Ecto neural progenitor cell (in vitro differentiated cells): Measurements from ENCODE around the gene PEBP1.
"Not testable (repeated sequence)": the region's sequence is repeated elsewhere in the genome, so short reads cannot be mapped to it uniquely, and the experiment has no call there.

Source experiments
- DNase-seq: peaks from one replicate; pipeline ENCODE4 v3.0.0-alpha.2; 2018; ENCODE audit warnings: low spot score

Gene PEBP1

DNA sequence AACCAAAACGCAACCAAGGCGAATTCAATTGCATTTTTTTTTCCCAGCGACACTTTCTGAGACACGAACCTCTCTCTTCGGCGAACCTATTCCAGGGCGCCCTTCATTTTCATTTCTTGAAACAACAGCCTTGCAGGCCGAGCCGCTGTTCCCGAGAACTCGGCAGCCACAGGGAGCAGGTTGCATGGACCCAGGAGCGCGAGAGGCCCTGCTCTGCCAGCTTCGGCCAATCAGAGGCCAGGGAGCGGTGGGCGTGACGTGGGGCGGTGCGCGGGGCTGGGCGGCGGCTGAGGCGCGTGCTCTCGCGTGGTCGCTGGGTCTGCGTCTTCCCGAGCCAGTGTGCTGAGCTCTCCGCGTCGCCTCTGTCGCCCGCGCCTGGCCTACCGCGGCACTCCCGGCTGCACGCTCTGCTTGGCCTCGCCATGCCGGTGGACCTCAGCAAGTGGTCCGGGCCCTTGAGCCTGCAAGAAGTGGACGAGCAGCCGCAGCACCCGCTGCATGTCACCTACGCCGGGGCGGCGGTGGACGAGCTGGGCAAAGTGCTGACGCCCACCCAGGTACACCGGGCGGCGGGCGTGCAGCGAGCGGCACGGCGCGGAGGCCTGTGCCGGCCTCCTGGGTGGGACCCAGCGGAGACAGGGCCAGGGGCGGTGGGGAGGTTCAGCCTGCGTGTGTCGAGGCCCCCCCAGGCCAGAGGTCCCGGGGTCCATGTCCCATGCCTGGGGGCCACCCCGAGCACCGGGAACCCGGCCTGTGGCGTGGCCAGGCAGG, at the start of gene PEBP1:
Gene PEBP1, plus strand, starts transcription at position 337 of the 771 bp plus-strand sequence. Its CDS starts 86 bp downstream, at position 423.
- DNase-seq = peak; percentile 97

DNA sequence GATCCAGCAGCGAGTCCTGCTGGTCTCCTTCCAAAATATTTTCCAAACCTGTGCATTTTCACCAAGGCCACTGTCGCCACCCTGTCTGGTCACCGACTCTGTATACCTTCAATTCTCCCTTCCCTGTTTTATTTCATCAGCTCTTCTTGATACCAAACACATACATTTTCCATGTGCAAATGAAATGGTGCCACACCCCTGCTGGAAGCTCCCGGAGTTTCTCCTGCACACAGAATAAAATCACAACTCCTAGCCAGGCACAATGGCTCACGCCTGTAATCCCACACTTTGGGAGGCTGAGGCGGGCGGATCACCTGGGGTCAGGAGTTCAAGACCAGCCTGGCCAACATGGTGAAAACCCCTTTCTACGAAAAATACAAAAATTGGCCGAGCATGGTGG, 46.1 kb upstream of the PEBP1 start:
- no peak for DNase-seq

DNA sequence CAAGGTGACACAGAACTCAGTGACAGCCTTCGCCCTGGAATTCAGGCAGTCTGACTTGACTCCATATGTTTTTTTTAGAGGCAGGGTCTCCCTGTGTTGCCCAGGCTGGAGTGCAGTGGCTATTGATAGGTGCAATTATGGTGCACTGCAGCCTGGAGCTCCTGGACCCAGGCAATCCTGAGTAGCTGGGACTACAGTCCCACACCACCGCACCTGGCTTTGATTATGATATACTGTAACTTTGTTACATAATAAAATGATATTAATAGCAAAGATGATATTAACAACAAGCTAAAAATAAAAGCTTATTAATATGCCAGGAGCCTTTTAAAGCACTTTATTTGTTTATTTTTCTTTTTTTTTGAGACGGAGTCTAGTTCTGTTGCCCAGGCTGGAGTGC, 41.9 kb upstream of the PEBP1 start:
- no peak for DNase-seq

DNA sequence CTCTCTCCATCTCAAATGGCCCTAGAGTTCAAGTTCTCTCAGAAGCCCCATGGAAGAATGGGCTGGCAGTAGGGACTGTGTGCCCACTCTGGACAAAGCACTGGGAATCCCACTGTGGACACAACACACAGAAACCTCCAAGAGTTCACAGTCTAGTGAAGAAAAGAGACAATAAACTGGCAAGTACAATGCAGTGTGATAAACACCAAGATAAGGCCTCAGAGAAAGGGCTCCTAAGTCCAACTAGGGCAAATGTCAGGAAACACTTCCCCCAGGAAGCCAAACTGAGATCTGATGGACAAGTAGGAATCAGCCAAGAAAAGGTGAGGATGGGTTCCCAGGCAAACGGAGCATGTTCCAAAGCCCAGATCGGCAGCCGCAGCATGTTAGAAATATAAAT, 37.5 kb upstream of the PEBP1 start:
- no peak for DNase-seq

DNA sequence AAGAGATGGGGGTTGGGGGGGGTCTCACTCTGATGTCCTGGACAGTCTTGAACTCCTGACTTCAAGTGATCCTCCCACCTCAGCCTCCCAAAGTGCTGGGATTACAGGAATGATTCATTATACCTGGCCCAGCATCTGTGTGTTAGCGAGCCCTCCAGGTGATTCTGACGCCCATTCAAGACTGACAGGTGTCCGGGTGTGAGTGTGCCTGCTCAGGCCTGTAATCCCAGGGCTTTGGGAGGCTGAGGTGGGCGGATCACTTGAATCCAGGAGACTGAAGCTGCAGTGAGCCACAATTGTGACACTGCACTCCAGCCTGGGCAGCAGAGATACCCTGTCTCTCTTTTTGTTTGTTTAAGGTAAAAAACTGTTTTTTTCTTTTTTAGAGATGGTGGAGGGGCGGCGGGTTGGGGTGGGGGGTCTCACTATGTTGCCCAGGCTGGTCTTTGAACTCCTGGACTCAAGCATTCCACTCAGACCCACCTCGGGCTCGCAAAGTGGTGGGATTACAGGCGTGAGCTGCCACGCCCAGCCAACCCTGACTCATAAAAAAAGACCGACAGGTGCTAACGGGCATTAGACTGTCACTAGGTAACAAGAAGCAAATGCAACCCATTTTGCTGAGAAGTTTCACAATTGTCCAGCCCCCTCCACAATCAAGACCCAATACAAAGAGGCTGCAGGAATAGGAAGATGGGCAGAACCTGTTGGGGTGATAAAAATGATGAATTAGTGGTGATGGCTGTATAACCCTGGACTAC, 36.8 kb upstream of the PEBP1 start:
- DNase-seq = no peak

DNA sequence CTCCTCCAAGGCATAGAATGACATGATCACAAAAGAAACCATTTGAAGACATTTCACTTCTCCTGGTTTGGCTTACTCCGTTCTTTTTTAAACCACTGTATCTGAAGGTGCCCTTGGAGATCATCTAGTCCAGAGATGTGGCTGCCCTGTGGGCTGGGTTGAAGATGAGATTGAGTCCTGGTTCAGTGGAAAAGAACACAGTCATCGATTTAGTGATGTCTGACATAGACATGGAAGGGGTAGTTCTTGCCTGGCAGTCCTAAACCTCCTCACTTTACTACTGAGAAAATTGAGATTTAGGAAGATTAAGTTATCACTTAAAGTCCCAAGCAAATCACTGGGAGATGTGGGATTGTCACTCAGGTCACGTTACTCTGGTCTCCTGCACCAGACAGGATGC, 34.9 kb upstream of the PEBP1 start:
- DNase-seq = no peak

DNA sequence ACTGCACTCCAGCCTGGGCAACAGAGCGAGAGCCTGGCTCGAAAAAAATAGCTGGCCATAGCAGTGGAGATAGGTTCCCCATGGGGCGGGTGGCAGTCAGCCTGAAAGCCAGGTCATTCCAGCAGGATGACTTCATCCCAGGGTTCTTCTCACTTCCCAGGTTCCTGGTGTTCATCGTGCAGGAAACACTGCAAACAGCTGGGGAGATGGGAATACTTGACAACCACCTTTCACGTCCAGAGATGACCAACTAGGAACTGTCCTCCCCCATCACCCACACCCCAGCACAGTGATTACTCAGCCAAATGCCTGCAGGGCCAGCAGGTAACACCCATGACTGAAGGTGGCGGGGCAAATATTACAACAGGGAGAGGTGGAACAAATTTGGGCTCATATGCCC, 33.9 kb upstream of the PEBP1 start:
- no peak for DNase-seq

DNA sequence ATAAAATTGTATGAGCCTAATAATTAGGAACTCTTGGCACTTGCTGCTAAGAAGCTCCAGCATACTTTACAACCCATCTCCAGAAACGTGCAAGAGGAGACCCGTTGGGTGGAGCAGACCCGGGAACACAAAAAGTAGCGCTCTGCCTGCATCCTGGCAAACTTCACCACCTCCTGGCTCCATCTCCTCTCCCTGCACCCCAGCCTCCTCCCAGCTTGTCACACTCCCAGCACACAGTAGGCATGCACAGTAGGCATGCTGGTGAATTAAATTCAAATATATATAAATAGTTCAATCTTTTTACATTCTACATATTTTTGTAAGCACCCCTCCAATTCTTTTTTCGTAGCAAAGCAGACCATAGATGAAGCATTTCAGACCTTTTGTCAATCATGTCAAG, 33.3 kb upstream of the PEBP1 start:
- DNase-seq = no peak

DNA sequence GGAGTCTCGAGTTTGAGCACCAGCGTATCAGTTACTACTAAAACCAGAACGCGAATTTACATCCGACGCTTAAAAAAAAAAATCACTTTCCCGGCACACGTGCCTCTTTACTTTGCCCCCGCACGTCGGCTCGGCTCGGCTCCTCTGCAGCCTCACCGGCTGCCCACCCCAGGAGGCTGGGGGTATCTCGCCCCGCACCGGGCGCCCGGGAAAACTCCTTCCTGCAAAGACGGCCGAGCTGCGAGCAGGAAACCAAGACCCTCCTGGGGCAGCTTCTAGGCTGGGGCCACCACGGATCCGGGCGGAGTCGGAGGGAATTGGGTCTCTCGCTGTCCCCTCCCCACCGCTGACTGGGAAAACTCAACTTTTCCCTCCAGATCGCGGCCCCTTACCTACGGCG, 32.7 kb upstream of the PEBP1 start:
- DNase-seq = peak; percentile 84

DNA sequence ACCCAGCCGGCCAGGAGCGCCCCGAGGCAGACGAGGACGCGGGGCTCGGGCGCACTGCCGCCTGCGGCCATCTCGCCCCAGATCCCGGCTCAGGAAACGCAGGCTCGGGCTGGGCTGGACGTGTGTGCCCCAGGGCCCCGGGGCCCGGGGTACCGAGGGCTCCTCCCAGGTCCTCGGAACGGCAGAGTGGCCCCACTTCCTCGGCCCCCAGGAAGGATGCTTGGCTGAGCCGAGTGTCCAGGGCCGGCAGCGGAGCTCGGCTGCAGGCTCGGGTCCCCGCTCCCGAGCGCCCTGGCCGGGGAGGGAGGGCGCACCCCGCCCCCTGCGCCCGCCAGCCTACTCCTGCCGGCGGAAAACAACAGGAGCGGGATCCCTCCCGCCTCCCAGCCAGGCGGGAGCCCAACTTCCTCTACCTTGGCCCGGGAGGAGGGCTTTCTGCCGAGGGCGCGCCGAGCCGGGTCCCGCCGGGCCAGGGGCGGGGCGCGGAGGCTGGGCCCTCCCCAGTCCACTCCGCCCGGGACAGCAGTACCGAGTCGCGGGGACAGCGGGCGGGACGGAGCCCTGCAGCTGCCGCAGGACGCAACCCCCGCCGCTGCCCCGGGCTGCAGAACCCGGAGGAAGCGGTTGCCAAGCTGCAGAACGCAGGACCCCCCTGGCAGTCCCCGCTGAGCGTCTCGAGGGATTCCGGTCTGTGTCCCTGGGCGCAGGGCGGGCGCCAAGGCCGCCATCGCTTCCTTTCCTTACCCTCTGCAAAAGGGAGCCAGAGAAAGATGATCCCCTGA, 32.1 kb upstream of the PEBP1 start, which contains the start of gene VSIG10:
Gene VSIG10, minus strand, starts transcription at position 411 of the 782 bp plus-strand sequence. Its CDS starts 340 bp downstream, at position 71.
- DNase-seq = peak; percentile 86

DNA sequence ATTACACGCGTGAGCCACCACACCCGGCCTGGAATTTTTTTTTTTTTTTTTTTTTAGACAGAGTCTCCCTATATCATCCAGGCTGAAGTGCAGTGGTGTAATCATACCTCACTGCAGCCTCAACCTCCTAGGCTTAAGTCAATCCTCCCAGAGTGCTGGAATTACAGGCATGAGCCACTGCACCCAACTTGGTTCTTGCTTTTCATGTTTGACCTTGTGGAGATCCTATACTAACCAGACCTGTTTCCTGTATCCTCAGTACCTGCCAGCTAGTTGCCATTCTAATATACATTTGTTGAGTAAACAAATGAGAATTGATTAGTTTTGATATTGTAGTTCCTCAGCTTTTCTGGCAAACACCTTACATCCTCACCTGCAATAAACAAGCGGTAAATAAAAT, 28.9 kb upstream of the PEBP1 start:
- DNase-seq = no peak

DNA sequence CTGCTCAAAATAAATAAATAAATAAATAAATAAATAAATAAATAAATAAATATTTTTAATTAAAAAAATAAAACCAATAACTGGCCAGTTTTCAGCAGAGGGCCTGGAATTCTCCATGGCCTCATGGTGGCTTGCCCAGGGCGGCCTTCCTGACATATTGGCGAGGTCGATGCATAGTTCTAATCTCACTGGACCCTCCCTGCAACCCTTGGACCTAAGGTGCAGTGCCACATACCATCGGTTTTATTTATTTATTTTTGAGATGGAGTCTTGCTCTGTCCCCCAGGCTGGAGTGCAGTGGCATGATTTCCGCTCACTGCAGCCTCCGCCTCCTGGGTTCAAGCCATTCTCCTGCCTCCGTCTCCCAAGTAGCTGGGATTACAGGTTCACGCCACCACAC, 28.2 kb upstream of the PEBP1 start:
- no peak for DNase-seq

DNA sequence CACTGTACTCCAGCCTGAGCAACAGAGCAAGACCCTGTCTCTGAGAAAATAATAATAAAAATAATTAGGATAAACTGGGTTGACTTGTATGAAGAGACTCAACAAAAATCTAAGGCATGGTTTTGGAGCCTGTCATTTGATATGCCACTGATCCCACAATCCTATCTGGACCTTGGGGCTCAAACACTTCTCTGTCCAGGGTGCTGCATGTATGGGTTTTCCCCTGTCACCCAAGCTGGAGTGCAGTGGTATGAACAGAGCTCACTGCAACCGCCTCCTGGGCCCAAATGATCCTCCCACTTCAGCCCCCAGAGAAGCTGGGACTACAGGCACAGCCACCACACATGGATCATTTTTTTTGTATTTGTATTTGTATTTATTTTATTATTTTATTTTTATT, 26.8 kb upstream of the PEBP1 start:
- no peak for DNase-seq

DNA sequence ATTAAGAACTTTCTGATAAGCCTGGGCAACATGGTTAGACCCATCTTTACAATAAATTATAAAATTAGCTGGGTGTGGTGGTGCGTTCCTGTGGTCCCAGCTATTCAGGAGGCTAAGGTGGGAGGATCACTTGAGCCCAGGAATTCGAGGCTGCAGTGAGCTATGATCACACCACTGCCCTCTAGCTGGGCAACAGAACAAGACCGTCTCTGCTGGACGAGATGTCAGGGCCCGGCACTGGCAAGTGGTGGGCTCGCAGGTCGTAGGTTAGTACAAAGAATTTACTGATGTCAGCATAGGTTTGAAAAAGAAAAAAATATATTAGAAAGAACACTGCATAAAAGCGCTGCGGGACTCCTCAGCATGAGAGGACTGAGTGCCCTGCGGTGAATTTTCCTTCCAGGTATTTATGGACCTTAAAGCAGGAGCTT, 16.5 kb upstream of the PEBP1 start:
- no peak for DNase-seq

DNA sequence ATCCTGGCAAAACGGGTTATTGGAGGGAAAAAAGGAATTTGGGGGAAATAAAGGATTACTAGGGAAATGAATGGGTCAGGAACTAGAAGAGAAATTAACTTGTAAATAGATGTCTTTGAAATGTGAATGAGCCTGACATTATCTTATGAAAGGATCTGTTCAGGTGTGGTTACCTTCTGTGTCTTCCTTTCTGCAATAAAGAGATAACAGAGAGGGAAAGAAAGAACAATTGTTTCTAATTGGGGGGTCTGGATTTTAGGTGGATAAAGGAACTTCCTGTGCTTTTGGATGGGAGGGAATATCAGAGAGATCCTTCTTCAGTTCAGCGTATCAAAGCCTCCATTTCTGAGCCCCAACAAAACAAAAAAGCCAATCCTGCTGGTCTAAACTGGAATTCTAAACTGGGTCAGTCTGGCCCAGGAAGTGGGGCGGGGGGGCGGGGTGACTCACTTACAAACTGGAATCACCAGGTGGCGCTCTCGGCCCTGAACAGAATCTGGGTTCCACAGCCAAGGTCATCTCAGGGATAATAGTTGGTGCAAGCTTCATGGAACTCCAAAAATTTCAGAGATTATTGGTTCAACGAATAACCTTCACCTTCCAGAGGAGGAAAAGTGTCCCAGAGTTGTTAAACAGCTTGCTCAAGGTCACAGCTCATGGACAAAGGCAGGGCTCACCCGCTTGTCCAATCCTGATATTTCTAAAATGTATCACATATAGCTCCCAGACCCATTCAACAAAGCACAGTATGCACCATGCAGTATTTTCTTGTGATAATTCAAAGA, 15.2 kb upstream of the PEBP1 start:
- peak; percentile 89 for DNase-seq

DNA sequence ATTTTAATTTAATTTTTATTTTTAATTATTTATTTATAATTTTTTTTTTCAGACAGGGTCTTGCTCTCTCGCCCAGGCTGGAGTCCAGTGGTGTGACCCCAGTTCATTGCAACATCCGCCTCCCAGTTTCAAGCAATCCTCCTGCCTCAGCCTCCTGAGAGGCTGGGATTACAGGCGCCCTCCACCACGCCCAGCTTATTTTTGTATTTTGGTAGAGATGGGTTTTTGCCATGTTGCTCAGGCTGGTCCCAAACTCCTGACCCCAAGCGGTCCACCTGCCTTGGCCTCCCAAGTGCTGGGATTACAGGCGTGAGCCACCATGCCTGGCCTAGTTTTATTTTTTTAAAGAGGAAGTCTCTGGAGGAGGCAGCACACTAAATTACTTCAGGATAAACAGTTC, 13.7 kb upstream of the PEBP1 start:
- no peak for DNase-seq

DNA sequence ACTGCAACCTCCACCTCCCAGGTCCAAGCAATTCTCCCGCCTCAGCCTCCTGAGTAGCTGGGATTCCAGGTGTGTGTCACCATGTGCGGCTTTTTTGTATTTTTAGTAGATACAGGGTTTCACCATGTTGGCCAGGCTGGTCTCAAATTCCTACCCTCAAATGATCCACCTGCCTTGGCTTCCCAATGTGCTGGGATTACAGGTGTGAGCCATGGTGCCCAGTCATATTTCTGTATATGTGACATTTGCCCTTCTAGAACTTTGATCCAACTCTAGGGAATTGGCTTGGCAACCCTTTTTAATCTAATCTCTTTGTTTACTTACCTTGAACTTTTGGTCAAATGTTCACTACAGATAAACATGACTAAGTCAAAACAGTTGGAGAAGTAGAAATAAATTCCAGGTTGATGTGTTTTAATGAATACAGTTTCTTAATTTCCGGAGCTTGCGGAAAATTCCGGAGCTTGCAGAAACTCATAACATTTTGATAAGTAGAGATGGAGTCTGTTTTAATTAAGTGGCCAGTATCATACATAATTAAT, 11.5 kb upstream of the PEBP1 start:
- no peak for DNase-seq

DNA sequence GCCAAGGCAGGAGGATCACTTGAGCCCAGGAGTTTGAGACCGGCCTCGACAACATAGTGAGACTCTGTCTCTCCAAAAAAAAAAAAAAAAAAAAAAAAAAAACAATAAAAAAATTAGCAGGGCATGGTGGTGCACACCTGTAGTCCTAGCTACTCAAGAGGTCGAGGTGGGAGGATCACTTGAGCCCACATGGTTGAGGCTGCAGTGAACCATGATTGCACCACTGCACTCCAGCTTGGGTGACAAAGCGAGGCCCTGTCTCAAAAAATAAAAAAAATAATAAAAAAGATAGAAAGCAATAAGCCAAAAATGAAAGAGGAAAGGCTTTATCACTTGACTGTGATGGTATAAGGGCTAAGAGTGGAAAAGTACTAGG, 10.2 kb upstream of the PEBP1 start:
- no peak for DNase-seq

DNA sequence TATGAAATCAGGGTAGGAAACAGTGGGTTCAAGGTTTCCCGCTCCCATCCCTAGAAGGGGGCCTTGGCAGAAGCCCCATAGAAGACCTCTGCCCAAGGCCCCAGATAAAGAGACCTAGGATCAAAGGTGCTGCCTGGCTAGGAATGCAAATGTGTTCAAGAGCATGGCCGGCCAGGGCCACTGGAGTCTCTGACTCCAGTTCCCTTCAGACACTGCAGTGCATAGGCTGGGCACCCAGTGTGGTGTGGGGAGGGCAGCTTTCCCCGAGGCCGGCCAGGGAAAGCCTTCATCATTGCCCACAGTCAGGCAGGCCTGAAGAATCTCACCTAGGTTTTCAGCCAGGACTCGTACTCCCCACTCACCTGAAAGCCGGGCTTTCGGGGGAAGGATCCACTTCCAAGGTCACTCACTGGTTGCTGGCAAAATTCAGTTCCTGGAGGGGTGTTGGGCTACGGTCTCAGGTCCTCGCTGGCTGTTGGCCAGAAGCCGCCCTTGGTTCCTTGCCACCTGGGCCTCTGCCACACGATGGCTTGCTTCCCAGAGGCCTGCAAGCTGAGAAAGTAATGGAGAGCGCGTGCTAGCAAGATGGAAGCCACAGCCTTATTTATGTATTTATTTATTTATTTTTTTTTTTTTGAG, 9.7 kb upstream of the PEBP1 start:
- no peak for DNase-seq

DNA sequence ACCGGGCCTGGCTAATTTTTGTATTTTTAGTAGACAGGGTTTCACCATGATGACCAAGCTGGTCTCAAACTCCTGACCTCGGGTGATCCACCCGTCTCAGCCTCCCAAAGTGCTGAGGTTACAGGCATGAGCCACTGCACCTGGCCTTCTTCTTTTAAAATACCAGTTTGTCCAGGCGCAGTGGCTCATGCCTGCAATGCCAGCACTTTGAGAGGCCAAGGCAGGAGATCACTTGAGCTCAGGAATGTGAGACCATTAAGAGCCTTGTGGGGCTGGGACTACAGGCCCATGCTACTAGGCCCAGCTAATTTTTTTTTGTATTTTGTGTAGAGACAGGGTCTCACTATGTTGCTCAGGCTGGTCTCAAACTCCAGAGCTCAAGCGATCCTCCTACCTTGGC, 8.1 kb upstream of the PEBP1 start:
- DNase-seq = no peak

DNA sequence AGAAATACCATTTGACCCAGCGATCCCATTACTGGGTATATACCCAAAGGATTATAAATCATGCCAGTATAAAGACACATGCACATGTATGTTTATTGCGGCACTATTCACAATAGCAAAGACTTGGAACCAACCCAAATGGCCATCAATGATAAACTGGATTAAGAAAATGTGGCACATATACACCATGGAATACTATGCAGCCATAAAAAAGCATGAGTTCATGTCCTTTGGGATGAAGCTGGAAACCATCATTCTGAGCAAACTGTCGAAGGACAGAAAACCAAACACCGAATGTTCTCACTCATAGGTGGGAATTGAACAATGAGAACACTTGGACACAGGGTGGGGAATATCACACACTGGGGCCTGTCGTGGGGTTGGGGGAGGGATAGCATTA, 6.5 kb upstream of the PEBP1 start:
- not testable (repeated sequence) for DNase-seq
